ENCODE data around the gene ANKRD29.

ANKRD29 gene

GRCh38 chr18:23552505-23552904 lies 110.2 kb downstream of the ANKRD29 start:
- H3K27ac ChIP-seq, result no peak overlapping the region
- TF ChIP-seq, protein P1, sequence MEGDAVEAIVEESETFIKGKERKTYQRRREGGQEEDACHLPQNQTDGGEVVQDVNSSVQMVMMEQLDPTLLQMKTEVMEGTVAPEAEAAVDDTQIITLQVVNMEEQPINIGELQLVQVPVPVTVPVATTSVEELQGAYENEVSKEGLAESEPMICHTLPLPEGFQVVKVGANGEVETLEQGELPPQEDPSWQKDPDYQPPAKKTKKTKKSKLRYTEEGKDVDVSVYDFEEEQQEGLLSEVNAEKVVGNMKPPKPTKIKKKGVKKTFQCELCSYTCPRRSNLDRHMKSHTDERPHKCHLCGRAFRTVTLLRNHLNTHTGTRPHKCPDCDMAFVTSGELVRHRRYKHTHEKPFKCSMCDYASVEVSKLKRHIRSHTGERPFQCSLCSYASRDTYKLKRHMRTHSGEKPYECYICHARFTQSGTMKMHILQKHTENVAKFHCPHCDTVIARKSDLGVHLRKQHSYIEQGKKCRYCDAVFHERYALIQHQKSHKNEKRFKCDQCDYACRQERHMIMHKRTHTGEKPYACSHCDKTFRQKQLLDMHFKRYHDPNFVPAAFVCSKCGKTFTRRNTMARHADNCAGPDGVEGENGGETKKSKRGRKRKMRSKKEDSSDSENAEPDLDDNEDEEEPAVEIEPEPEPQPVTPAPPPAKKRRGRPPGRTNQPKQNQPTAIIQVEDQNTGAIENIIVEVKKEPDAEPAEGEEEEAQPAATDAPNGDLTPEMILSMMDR (IDR thresholded peaks at IDR 0.05), result no peak
- TF ChIP-seq ZFX (IDR thresholded peaks at IDR 0.05; ENCODE audit: borderline replicate concordance), result no peak

DNA sequence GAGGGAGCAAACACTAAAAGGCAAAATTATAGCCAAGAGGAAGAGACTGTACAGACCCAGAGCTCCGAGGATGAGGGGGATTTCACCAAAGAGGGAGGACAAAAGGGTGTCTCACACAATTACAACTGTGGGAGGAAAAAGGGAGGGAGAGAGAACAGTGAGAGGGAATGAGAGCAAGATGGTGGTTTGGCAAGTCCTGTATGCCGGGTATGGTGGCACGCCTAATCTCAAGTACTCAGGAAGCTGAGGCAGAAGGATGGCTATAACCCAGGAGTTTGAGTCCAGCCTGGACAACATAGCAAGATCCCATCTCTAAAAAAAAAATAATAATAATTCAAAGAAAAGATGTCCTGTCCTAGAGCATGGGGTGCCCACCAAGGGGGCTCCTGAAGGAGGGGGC lies 110.7 kb downstream of the ANKRD29 start:
- H3K27ac ChIP-seq, result no peak overlapping the region
- TF ChIP-seq, protein P1 (IDR thresholded peaks at IDR 0.05), result no peak
- no peak for TF ChIP-seq ZFX (IDR thresholded peaks at IDR 0.05; ENCODE audit: borderline replicate concordance)

- TF ChIP-seq, protein P1 (IDR thresholded peaks at IDR 0.05), result no peak
- no peak for TF ChIP-seq ZFX (IDR thresholded peaks at IDR 0.05; ENCODE audit: borderline replicate concordance)
- peak overlapping the region; percentile 7; the same call in 1 of the 2 replicates for H3K27ac ChIP-seq
These were observed 111.8 kb downstream of the ANKRD29 start for GRCh38 chr18:23550898-23551297.

Data from 22Rv1 (cell line).